Activated CD4-positive, alpha-beta T cell treated with anti-CD3 and anti-CD28 coated beads for 48 hours (primary cell): Measurements from ENCODE around the gene IFNAR1.
A peak's percentile ranks its signal among the peaks of the same experiment; 100 is the strongest.

Experiments
- DNase-seq: peaks from one replicate; pipeline ENCODE4 v3.0.0-alpha.2; 2020

IFNAR1 gene

DNA sequence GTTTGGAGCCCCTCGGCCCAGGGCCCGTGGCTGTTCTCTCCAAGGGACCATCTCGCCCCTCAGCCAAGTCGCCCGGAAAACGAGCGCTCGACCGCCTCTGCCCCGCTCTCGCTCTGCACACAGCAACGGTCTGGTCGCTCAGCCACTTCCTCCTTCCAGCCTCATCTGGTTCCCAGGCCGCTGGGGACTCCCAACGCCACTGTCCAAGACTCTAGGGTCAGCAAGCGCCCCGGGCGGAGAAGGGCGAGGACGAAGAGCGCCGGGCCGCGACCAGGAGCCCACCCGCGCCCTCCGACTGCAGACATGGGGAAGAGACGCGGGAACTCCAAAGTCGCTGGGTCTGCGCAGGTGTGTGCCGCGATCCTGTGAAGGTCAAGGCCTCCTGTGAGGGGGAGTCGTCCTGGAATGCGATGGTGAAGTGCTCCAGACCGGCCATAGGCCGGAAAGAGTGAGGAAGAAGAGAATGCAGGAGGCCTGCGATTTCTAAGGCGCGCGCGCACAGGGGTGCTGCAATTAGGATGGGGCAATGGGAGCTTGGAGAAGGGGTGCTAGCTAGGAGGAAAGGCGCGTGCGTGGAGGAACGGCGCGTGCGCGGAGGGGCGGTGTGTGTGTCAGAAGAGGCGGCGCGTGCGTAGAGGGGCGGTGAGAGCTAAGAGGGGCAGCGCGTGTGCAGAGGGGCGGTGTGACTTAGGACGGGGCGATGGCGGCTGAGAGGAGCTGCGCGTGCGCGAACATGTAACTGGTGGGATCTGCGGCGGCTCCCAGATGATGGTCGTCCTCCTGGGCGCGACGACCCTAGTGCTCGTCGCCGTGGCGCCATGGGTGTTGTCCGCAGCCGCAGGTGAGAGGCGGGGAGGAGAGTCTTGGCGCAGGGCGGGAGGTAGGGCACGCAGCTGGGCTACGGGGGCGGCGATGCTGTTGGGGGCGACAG is at the start of gene IFNAR1:
TSS of gene IFNAR1 (plus strand) at position 680 of the 931 bp plus-strand sequence. CDS start at position 766, 86 bp downstream.
- DNase-seq = peak; percentile 99

- DNase-seq = no peak
These were observed 46.0 kb upstream of the IFNAR1 start for GRCh38 chr21:33278721-33279120.

GRCh38 chr21:33279330-33279820 is 45.4 kb upstream of the IFNAR1 start:
- DNase-seq = no peak

GRCh38 chr21:33281096-33281652 is 43.6 kb upstream of the IFNAR1 start:
- no peak for DNase-seq

DNA sequence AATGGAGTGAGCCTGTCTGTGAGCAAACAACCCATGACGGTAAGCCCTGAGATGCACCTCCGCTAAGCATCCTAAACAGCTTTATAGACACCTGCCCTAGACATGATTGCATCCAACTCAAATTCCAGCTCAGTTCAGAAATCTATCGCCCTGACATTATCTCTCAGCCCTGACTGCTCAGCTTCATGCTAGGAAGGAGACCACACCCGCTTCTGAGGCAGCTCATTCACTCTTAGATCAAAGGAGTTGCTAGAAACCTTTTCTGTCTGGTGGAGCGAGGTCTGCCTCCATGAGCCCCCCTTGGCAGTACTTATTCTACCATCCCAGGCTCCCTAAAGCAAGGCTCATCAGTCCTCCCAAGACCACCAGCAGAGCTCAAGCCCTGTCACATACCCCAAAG is 41.6 kb upstream of the IFNAR1 start:
- DNase-seq = no peak

- DNase-seq = no peak
These were observed 38.7 kb upstream of the IFNAR1 start for GRCh38 chr21:33286076-33286475.

GRCh38 chr21:33286600-33287456 is 37.9 kb upstream of the IFNAR1 start:
- DNase-seq = no peak

DNA sequence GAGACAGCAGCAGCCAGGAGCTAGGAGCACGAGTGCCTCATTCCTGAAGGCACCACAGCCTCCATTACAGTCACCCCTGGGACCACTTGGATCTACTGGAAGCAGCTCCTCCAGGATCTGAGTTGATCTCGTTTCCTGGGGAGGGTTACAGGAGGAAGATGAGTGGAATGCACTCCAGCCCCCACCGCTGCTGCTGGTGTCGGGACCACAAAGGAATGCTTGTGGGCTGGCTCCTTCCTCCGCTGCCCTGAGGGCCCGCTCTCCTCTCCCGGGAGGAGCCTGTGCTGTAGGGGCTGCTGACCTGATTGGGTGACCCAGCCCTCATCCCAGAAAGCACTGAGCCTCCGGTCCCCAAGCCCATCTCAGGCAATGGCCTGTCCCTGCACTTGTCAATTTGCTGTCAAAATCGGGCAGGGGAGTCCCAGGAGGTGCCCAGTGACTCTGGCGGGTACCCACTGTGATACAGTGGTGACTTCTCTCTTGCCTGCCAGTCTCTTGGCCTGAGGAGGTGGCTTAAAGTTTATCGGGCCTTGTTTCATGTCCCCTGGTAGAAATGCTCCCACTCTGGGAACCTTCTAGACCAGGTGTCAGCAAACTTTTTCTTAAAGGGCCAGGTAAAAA is 35.5 kb upstream of the IFNAR1 start:
- no peak for DNase-seq

- no peak for DNase-seq
These were observed 34.3 kb upstream of the IFNAR1 start for GRCh38 chr21:33290441-33290840.

DNA sequence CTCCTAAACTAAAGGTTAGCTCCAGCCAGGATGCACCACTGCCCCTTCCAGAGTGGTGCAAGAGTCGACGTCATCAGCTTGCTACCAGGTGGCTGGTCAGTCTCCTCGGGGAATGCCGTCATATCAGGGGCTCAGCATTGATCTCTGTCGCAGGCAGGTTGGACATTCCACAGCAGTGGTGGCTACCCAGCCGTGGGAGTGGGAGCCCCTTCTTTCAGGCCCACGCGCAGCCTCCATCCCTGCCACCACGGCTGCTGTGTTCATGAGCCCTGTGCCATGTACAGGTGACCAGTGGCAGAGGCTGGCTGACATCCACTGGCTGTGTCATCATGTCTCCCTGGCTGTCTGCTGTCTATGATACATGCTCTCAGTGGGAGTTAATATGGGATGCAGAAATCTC is 33.1 kb upstream of the IFNAR1 start:
- DNase-seq = no peak

DNA sequence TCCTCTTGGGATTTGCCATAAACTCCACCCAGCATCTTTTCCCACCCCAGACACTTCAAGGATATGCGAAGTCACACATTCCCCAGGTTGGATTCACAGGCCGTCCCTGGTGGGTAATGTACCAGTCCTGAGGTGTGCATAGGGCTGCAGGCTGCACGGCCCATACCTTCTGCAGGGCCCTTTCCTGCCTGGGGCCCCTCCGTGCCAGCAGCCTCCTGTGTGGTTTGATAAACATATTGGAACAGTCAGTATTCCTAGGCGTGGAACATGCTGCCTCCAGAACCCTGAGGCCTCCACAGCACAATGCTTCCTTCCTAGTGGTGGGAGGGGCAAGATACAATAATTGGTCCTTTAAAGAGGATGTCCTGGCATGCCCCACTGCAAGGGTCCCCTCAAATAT is 32.0 kb upstream of the IFNAR1 start:
- no peak for DNase-seq

- DNase-seq = no peak
These were observed 31.6 kb upstream of the IFNAR1 start for GRCh38 chr21:33293136-33293535.

DNA sequence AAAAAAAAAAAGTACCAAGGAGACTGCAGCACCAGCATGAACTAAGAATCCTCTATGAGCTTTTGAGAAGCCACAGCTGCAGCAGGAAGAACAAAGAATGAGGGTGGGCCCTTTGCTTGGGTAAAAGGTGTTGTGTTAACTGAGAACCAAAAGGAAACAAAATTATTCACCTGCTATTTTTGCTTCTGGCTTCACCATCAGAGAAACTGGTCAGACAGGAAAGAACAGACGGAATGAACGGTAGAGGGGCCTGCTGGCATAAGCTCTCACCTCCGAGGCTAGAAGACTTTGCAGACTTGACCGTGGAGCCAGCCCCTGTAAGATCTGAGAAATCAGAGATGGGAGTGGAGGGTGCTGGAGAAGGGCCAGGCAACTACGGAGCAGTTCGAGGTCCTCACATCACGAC is 31.0 kb upstream of the IFNAR1 start:
- DNase-seq = no peak

- DNase-seq = no peak
These were observed 28.6 kb upstream of the IFNAR1 start for GRCh38 chr21:33296156-33296555.

DNA sequence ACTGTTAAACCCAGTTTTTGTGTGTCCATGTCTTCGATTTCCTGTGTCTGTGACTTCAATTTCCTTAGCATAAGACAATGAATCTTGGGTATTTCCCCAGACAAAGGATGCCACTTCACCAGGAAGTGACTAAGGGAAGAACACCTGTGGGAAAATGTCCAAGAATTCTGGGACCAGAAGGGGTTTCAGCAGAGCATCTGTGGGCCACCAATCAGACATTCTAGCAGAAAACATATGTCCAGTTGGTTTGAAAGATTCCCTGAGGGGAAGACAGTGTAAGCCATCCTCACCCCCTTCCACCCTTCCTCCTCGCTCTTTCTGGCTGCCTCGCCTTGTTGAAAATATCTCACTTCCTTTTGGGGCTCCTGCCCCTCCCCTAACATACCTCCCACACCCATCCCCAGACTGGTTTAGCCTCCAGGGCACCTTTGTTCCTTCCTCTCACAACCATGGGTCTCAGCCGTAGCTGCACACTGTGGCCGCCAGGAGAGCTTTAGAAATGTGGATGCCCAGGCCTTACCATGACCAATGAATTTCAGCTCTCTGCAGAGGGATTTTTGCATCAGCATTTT is 25.5 kb upstream of the IFNAR1 start:
- DNase-seq = peak; percentile 68

DNA sequence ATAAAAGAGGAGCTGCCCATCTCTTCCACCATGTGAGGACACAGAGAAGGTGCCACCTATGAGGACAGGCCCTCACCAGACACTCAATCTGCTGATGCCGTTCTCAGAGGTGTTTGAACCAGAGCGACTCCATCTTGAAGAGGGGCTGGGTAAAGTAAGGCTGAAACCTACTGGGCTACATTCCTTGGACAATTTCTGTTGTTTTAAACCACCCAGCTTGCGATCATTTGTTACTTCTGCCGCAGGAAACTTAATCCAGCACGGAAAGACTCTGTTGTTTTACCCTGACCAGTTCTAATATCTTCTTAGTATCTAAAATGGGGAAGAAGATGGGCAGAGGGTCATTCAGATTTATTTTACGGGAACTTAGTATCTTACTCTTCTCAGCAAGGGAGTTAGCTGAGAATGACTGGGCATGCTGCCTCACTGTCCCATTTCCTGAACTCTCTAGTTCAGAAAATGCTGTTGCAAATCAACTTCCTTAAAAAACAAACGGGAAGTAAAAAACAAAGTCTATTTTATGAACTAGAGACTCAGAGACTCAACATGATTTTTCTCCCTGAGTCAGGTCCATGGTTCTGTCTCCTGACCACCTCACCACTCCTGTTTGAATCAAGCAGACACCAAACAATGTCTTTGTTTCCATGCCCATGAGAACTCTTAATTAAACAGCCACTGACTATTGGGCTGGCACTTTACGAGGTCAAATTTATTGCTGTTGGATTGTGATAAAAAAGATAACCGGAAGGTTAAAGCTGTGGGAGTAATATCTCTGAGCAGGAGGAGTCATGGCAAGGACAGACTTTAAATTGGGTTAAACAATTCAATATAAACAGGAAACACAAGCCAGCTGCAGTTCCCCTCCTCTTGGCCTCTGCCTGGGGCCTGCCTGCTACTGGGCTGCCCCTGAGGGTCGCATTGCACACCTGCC is 23.8 kb upstream of the IFNAR1 start:
- no peak for DNase-seq

DNA sequence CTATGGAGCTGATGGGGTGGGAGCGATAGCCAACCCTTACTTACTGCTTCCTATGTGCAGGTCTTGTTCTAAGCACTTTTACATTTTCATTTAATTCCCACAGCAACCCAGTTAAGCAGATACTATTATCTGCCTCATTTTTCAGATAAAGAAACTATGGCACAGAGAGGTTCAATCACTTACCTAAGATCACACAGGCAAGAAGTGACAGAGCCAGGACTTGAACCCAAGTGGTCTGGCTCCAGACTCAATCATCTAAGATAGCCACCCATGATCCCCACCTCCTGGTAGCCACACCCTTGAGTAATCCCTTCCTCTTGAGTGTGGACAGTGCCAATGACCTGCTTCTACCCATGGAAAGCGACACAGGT is 23.2 kb upstream of the IFNAR1 start:
- no peak for DNase-seq

DNA sequence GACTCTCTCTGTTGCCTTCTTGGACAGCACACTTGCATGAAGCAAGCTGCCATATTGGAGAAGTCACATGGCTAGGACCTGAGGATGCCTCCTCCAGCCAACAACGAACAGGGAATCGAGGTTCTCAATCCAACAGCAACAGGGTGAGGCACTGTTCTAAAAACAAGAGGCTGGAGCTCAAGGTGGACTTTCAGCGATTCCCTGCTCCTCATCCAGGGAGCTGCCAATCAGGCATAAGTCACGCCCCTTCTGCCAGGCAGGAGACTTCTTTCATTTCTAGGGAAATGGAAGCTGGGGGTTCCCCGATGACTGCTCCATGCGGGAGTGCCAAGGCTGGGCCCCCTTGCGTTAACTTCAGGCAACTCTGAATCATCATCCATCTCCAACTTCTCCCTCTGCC is 22.7 kb upstream of the IFNAR1 start:
- DNase-seq = no peak

DNA sequence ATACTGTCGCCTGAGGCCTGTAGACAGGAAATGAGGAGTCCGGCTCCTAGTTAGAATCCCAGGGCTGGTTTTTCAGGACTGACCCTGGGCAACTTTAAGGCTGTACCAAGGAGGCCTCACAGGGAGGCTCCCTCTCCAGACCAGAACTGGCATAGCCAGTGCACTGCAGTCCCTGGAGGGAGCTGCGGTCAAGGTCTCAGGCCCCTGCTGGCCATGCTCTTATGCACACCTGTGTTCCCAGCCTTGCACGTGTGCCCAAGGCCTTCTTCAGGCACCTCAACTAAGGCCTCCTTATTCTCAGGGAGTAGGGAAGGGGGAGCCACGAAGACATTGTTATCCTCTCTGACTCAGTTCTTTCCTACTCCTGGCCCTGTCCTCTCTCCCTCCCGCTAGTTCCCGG is 22.0 kb upstream of the IFNAR1 start:
- no peak for DNase-seq

DNA sequence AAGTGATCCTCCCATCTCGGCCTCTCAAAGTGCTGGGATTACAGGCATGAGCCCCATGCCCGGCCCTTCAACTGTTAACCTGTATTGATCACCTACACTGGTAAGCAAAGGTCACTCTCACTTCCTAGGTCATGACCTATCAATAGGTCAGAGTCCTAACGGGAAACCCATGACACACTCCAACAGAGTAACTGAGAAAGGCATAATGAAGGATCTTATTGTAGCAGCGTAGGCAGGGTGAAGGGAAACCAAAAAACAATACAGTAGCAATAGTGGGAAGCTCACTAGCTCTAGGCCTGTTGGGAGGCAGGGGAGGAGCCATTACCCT is 19.5 kb upstream of the IFNAR1 start:
- no peak for DNase-seq

- no peak for DNase-seq
These were observed 18.8 kb upstream of the IFNAR1 start for GRCh38 chr21:33305938-33306337.
